Measurements from ENCODE around the gene CHN1.

The CHN1 gene

DNA sequence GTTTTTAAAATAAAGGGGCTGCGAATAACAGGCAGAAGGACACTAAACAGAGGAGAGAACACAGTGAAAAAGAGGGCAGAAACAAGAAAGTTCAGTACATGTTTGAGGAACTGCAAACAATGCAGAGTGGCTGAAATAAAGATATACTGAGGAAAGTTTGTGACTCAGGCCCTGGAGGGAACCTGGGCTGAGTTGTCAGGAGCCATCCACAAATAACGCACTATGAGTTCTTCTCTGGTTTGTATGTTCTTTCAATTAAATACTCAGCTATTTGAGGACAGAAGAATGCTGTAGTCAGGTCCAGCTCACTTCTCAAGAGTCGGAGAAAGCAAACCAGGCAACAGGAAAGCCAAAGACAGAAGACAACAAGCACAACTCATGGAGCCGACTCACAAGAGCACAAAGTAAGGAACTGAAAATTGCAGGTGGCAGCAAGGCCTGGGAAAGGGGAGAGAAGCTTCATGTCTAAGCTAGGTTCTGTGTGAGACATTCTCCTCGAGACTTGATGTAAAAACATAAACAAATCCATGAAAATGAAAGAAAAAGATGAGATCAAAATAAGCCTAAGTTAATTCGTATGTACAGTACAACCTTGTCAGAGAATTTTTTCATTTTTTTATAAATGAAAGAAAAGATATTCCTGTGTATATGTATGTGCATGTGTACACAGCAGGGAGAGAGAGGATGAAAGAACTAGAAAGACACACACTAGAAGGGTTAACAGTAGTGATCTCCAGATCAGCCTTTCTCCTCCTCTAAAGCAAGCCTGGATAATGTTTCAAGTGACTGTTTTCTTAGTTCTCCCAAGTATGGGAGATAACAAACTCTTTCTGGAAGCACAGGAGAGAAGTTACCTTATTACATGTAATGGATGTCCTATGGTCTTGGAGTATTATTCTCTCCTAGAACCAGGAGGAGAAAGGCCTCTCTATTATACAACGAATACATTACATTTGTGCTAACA is 41.5 kb downstream of the CHN1 start:
- no peak for TF ChIP-seq CTCF (IDR thresholded peaks at IDR 0.05; ENCODE audit: low read depth, low read length, missing control alignments)

DNA sequence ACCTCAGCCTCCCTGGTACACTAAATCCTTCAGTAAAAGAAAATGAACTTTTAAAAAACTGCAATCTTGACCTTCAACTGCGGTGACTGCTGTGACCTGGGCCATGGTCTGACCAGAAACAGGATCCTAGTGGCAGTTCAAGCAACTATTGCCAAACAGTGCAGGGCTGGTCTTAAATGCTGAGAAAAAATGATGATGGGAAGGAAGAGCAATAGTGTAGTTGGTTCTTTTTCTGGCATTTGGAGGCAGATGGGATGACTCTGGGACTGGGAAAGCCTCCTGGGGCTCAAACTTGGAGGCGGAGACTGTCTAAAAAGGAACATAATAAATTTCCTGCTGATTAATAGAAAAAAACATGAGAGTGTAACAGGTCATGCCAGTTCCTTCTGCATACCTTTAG is 45.4 kb downstream of the CHN1 start:
- no peak overlapping the region for H3K4me3 ChIP-seq (ENCODE audit: low read depth, low read length)
- DNase-seq (ENCODE audit: low read depth) = no peak
- TF ChIP-seq CTCF (IDR thresholded peaks at IDR 0.05; ENCODE audit: low read depth, low read length, missing control alignments) = no peak

More for the DNA sequence above, 41.5 kb downstream of the CHN1 start:
- no peak overlapping the region for H3K4me3 ChIP-seq (ENCODE audit: low read depth, low read length)
- no peak for DNase-seq (ENCODE audit: low read depth)

DNA sequence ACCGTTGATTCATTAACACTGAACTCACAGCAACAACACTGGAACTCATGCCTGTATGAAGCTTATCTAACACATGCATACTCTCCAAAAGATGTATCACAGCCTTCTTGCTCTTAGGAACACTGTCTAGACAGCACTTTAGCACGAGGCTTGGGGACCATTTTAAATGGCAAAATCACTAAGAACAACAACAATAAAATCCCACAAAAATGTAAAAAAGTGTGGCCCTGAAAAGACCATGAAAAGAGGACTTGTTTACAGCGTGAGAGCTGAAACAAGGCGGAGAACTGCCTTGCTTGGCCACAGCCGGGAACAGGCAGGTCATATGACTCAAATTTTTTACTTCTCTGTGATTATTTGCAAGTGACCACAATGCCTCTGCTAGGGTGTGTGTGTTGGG is 48.1 kb downstream of the CHN1 start:
- no peak for DNase-seq (ENCODE audit: low read depth)
- no peak overlapping the region for H3K4me3 ChIP-seq (ENCODE audit: low read depth, low read length)

GRCh38 chr2:174952607-174953006 is 52.6 kb downstream of the CHN1 start:
- H3K4me3 ChIP-seq (ENCODE audit: low read depth, low read length) = no peak overlapping the region
- no peak for TF ChIP-seq CTCF (IDR thresholded peaks at IDR 0.05; ENCODE audit: low read depth, low read length, missing control alignments)
- no peak for DNase-seq (ENCODE audit: low read depth)

More for the DNA sequence above, 48.1 kb downstream of the CHN1 start:
- TF ChIP-seq CTCF (IDR thresholded peaks at IDR 0.05; ENCODE audit: low read depth, low read length, missing control alignments) = no peak

- H3K4me3 ChIP-seq (ENCODE audit: low read depth, low read length) = no peak overlapping the region
- no peak for TF ChIP-seq CTCF (IDR thresholded peaks at IDR 0.05; ENCODE audit: low read depth, low read length, missing control alignments)
- no peak for DNase-seq (ENCODE audit: low read depth)
Observed at GRCh38 chr2:174951745-174952144, 53.4 kb downstream of the CHN1 start.

GRCh38 chr2:174949988-174950687 is 55.0 kb downstream of the CHN1 start:
- TF ChIP-seq CTCF (IDR thresholded peaks at IDR 0.05; ENCODE audit: low read depth, low read length, missing control alignments) = no peak
- no peak overlapping the region for H3K4me3 ChIP-seq (ENCODE audit: low read depth, low read length)
- no peak for DNase-seq (ENCODE audit: low read depth)
